Neural cell (in vitro differentiated cells): Measurements from ENCODE around the gene C10orf90. TPM values are rescaled to one million over a fixed set of nuclear protein-coding genes. Genes with fewer than 3 reads are reported as not detected.

Experiments
- H2AFZ ChIP-seq: fragments of 200-600, 300-800 bp; sonication (generic), shearing (Covaris generic); 2 replicates; pipeline ENCODE4 v1.6.0; 2014; ENCODE audit warnings: low read depth, mild to moderate bottlenecking, antibody characterized with exemption, low read length, moderate library complexity
- H3F3A ChIP-seq: fragments of 200-600 bp; shearing (Covaris generic); 2 replicates; pipeline ENCODE4 v1.6.1; 2016; ENCODE audit warnings: mild to moderate bottlenecking, moderate library complexity, mixed read lengths, antibody characterized with exemption, low read length; ENCODE audit not compliant: insufficient read depth, poor library complexity, severe bottlenecking
- H3K27ac ChIP-seq: fragments of 200-600, 300-800 bp; sonication (generic), shearing (Covaris generic); 2 replicates; pipeline ENCODE4 v1.5.1; 2014; ENCODE audit warnings: mild to moderate bottlenecking, low read length, moderate library complexity
- H3K27me3 ChIP-seq: fragments of 300-800, 200-600 bp; sonication (generic), shearing (Covaris generic); 2 replicates; pipeline ENCODE4 v1.6.0; 2014; ENCODE audit warnings: mild to moderate bottlenecking, low read depth, low read length, moderate library complexity; ENCODE audit not compliant: insufficient read depth
- H3K36me3 ChIP-seq: fragments of 300-800, 200-600 bp; sonication (generic), shearing (Covaris generic); 2 replicates; pipeline ENCODE4 v1.5.1; 2014; ENCODE audit warnings: mild to moderate bottlenecking, antibody characterized with exemption, low read length, moderate library complexity; ENCODE audit not compliant: insufficient read depth
- H3K4me2 ChIP-seq: fragments of 300-800, 200-600 bp; sonication (generic), shearing (Covaris generic); 2 replicates; pipeline ENCODE4 v1.6.0; 2014; ENCODE audit warnings: mild to moderate bottlenecking, low read length
- H3K4me3 ChIP-seq: fragments of 300-800, 200-600 bp; sonication (generic), shearing (Covaris generic); 2 replicates; pipeline ENCODE4 v1.5.1; 2014; ENCODE audit warnings: mild to moderate bottlenecking, low read length, moderate library complexity
- H3K79me2 ChIP-seq: fragments of 200-600 bp; shearing (Covaris generic); replicated peaks from 2 replicates; pipeline ENCODE4 v1.6.0; 2014; ENCODE audit warnings: mild to moderate bottlenecking, low read length, moderate library complexity; ENCODE audit not compliant: insufficient read depth
- H3K9ac ChIP-seq: fragments of 300-800, 200-600 bp; sonication (generic), shearing (Covaris generic); 2 replicates; pipeline ENCODE4 v1.6.1; 2016; ENCODE audit warnings: mild to moderate bottlenecking, low read length, mixed read lengths
- H3K9me2 ChIP-seq: fragments of 200-600 bp; shearing (Covaris generic); 2 replicates; pipeline ENCODE4 v1.6.1; 2016; ENCODE audit warnings: mild to moderate bottlenecking, low read length, mixed read lengths; ENCODE audit not compliant: insufficient read depth
- H3K9me3 ChIP-seq: fragments of 200-600, 300-800 bp; sonication (generic), shearing (Covaris generic); 2 replicates; pipeline ENCODE4 v1.6.1; 2016; ENCODE audit warnings: mild to moderate bottlenecking, mixed run types, low read length, moderate library complexity, mixed read lengths
- H4K20me1 ChIP-seq: fragments of 200-600 bp; shearing (Covaris generic); 2 replicates; pipeline ENCODE4 v1.6.1; 2016; ENCODE audit warnings: mild to moderate bottlenecking, mixed run types; ENCODE audit not compliant: insufficient read depth
- CTCF ChIP-seq: fragments of 450-650 bp; IDR thresholded peaks from 2 replicates; pipeline ENCODE4 v1.5.1; 2014; ENCODE audit warnings: antibody characterized with exemption, mild to moderate bottlenecking, moderate library complexity; ENCODE audit not compliant: poor library complexity, severe bottlenecking
- EP300 ChIP-seq: fragments of 450-650 bp; conservative IDR thresholded peaks from 2 replicates; pipeline ENCODE4 v1.6.1; 2014; ENCODE audit warnings: antibody characterized with exemption, mild to moderate bottlenecking, moderate library complexity; ENCODE audit not compliant: poor library complexity, severe bottlenecking
- EZH2 ChIP-seq: fragments of 200-600, 300-800 bp; shearing (Covaris generic), sonication (generic); IDR thresholded peaks from 2 replicates; pipeline ENCODE4 v1.6.1; 2014; ENCODE audit warnings: antibody characterized with exemption, low read length, borderline replicate concordance, mild to moderate bottlenecking; ENCODE audit not compliant: insufficient read depth, poor library complexity, severe bottlenecking
- MXI1 ChIP-seq: fragments of 450-650 bp; conservative IDR thresholded peaks from 2 replicates; pipeline ENCODE4 v1.6.1; 2014; ENCODE audit warnings: antibody characterized with exemption, mild to moderate bottlenecking; ENCODE audit not compliant: poor library complexity, severe bottlenecking
- POLR2AphosphoS5 ChIP-seq: IDR thresholded peaks from 2 replicates; pipeline ENCODE4 v1.6.1; 2012
- RAD21 ChIP-seq: fragments of 450-650 bp; conservative IDR thresholded peaks from 2 replicates; pipeline ENCODE4 v1.6.1; 2014; ENCODE audit warnings: antibody characterized with exemption, mild to moderate bottlenecking, moderate library complexity
- REST ChIP-seq: IDR thresholded peaks from 2 replicates; pipeline ENCODE4 v1.6.1; 2012; ENCODE audit warnings: borderline replicate concordance
- SMC3 ChIP-seq: fragments of 450-650 bp; conservative IDR thresholded peaks from 2 replicates; pipeline ENCODE4 v1.6.1; 2014; ENCODE audit warnings: antibody characterized with exemption, mild to moderate bottlenecking, moderate library complexity; ENCODE audit not compliant: poor library complexity
- TAF1 ChIP-seq: IDR thresholded peaks from 2 replicates; pipeline ENCODE4 v1.6.1; 2012; ENCODE audit warnings: low read depth
- polyA plus RNA-seq: library from polyadenylated mRNA; depleted of rRNA; stranded (reverse); fragments of >200 nt; gene quantifications from 2 replicates; pipeline ENCODE4 v1.2.3, GENCODE V29; 2014

C10orf90 gene
- polyA plus RNA-seq, 1 donor from 2014 or later, result not detected

GRCh38 chr10:126576336-126576735, 94.2 kb downstream of the C10orf90 start:
- no peak overlapping the region for H2AFZ ChIP-seq
- H3K36me3 ChIP-seq, result no peaks in the 10 kb centered on the region
- H3K79me2 ChIP-seq, result no peaks in the 10 kb centered on the region
- no peaks in the 10 kb centered on the region for H4K20me1 ChIP-seq
- no peak overlapping the region for H3K4me3 ChIP-seq
- H3K9me3 ChIP-seq, result no peaks in the 10 kb centered on the region
- TF ChIP-seq MXI1 (no peak), REST (no peak), RAD21 (no peak), EZH2 (no peak), SMC3 (no peak), CTCF (no peak), POLR2AphosphoS5 (no peak), EP300 (no peak), TAF1 (no peak)
- H3F3A ChIP-seq, result no peaks in the 10 kb centered on the region
- no peaks in the 10 kb centered on the region for H3K9me2 ChIP-seq
- no peak overlapping the region for H3K4me2 ChIP-seq
- no peaks in the 10 kb centered on the region for H3K27me3 ChIP-seq
- no peak overlapping the region for H3K9ac ChIP-seq
- no peak overlapping the region for H3K27ac ChIP-seq

GRCh38 chr10:126570621-126571602, 99.6 kb downstream of the C10orf90 start:
- no peaks in the 10 kb centered on the region for H3K36me3 ChIP-seq
- H3K27ac ChIP-seq, result no peak overlapping the region
- H3F3A ChIP-seq, result no peaks in the 10 kb centered on the region
- no peak overlapping the region for H3K4me3 ChIP-seq
- H3K79me2 ChIP-seq, result no peaks in the 10 kb centered on the region
- H3K27me3 ChIP-seq, result no peaks in the 10 kb centered on the region
- H4K20me1 ChIP-seq, result no peaks in the 10 kb centered on the region
- no peaks in the 10 kb centered on the region for H3K9me2 ChIP-seq
- no peak overlapping the region for H3K4me2 ChIP-seq
- H3K9me3 ChIP-seq, result no peaks in the 10 kb centered on the region
- TF ChIP-seq SMC3 (no peak), POLR2AphosphoS5 (peak; percentile 55)
- H2AFZ ChIP-seq, result no peak overlapping the region
- H3K9ac ChIP-seq, result no peak overlapping the region
